Hepatocyte (in vitro differentiated cells): ENCODE data around the gene FAHD2B. TPM values are rescaled to one million over a fixed set of nuclear protein-coding genes. Genes with fewer than 3 reads are reported as not detected.
"Not testable (repeated sequence)": the region's sequence is repeated elsewhere in the genome, so short reads cannot be mapped to it uniquely, and the experiment has no call there.

Experiments used
- DNase-seq: peaks from one replicate; pipeline ENCODE4 v3.0.0-alpha.2; 2016; ENCODE audit warnings: low spot score
- H2AFZ ChIP-seq: fragments of 200-600 bp; sonication (generic); 2 replicates; pipeline ENCODE4 v1.6.0; 2016; ENCODE audit warnings: antibody characterized with exemption, mild to moderate bottlenecking
- H3K27ac ChIP-seq: fragments of 200-600 bp; sonication (generic); 2 replicates; pipeline ENCODE4 v1.5.1; 2016; ENCODE audit warnings: mild to moderate bottlenecking
- H3K27me3 ChIP-seq: fragments of 200-600 bp; sonication (generic); 2 replicates; pipeline ENCODE4 v1.6.1; 2016
- H3K36me3 ChIP-seq: fragments of 200-600 bp; sonication (generic); replicated peaks from 2 replicates; pipeline ENCODE4 v1.5.1; 2016; ENCODE audit warnings: low read depth; ENCODE audit not compliant: insufficient read depth
- H3K4me1 ChIP-seq: fragments of 200-600 bp; sonication (generic); 2 replicates; pipeline ENCODE4 v1.5.1; 2016; ENCODE audit warnings: mild to moderate bottlenecking, moderate library complexity; ENCODE audit not compliant: insufficient read depth
- H3K4me2 ChIP-seq: fragments of 200-600 bp; sonication (generic); 2 replicates; pipeline ENCODE4 v1.6.0; 2016
- H3K4me3 ChIP-seq: fragments of 200-600 bp; sonication (generic); 2 replicates; pipeline ENCODE4 v1.5.1; 2016; ENCODE audit warnings: mild to moderate bottlenecking
- H3K79me2 ChIP-seq: fragments of 200-600 bp; sonication (generic); 2 replicates; pipeline ENCODE4 v1.6.0; 2017; ENCODE audit warnings: mild to moderate bottlenecking
- H3K9me2 ChIP-seq: fragments of 200-600 bp; sonication (generic); replicated peaks from 2 replicates; pipeline ENCODE4 v1.6.0; 2017; ENCODE audit warnings: mild to moderate bottlenecking; ENCODE audit not compliant: insufficient read depth
- H3K9me3 ChIP-seq: fragments of 200-600 bp; sonication (generic); 2 replicates; pipeline ENCODE4 v1.5.1; 2016; ENCODE audit warnings: low read depth, mild to moderate bottlenecking
- H4K20me1 ChIP-seq: fragments of 200-600 bp; sonication (generic); 2 replicates; pipeline ENCODE4 v1.6.0; 2016; ENCODE audit warnings: mild to moderate bottlenecking; ENCODE audit not compliant: insufficient read depth, poor library complexity, severe bottlenecking
- CTCF ChIP-seq: fragments of 200-600 bp; sonication (generic); IDR thresholded peaks from 2 replicates; pipeline ENCODE4 v1.5.1; 2016; ENCODE audit warnings: antibody characterized with exemption, mild to moderate bottlenecking; ENCODE audit not compliant: poor library complexity
- EZH2 ChIP-seq: fragments of 200-600 bp; sonication (generic); IDR thresholded peaks from 2 replicates; pipeline ENCODE4 v1.6.1; 2016; ENCODE audit warnings: antibody characterized with exemption, mild to moderate bottlenecking, borderline replicate concordance
- EZH2phosphoT487 ChIP-seq: fragments of 200-600 bp; sonication (generic); IDR thresholded peaks from one replicate; pipeline ENCODE4 v1.6.1; 2018; ENCODE audit warnings: antibody characterized with exemption, mild to moderate bottlenecking, low read depth, moderate library complexity; ENCODE audit not compliant: unreplicated experiment, severe bottlenecking
- WGBS: methylation state at CpG from one replicate; pipeline ENCODE4 v1.1.6; 2016; ENCODE audit warnings: low lambda C conversion rate; ENCODE audit errors: missing lambda C conversion rate; 5-methylcytosine and 5-hydroxymethylcytosine counted together
- polyA plus RNA-seq: library from polyadenylated mRNA; unstranded; fragments of >200 nt; fragmentation: Nextera tagmentation; extraction: Ambion mirVana; gene quantifications from 2 replicates; pipeline ENCODE4 v1.2.1, GENCODE V29; 2016
- total RNA-seq: library from RNA; depleted of rRNA; stranded (reverse); fragments of >200 nt; gene quantifications from 2 replicates; pipeline ENCODE4 v1.2.3, GENCODE V29; 2014

Gene FAHD2B
- total and polyA plus RNA-seq, 2 experiments from 2014 or later: 15.2 to 21.1 TPM

GRCh38 chr2:97082206-97082605, 12.5 kb downstream of the FAHD2B start:
- WGBS: 47% methylated on average over 4 of the region's 9 CpGs
- H4K20me1 ChIP-seq, DNase-seq: not testable (repeated sequence)

GRCh38 chr2:97080855-97081254, 13.8 kb downstream of the FAHD2B start:
- H3K79me2 ChIP-seq, H4K20me1 ChIP-seq, H2AFZ ChIP-seq, H3K4me1 ChIP-seq, H3K9me2 ChIP-seq, H3K9me3 ChIP-seq, DNase-seq, H3K27ac ChIP-seq, H3K27me3 ChIP-seq, H3K4me2 ChIP-seq, H3K4me3 ChIP-seq, H3K36me3 ChIP-seq: not testable (repeated sequence)
- 81% methylated on average over 7 of the region's 10 CpGs for WGBS

More at GRCh38 chr2:97082206-97082605, 12.5 kb downstream of the FAHD2B start:
- not testable (repeated sequence) for H3K36me3 ChIP-seq, H3K4me1 ChIP-seq, H3K79me2 ChIP-seq, H2AFZ ChIP-seq, H3K9me3 ChIP-seq, H3K27me3 ChIP-seq, H3K4me2 ChIP-seq, H3K9me2 ChIP-seq, H3K4me3 ChIP-seq, H3K27ac ChIP-seq

GRCh38 chr2:97077213-97077612, 17.5 kb downstream of the FAHD2B start:
- not testable (repeated sequence) for H3K4me2 ChIP-seq
- WGBS: 86% methylated on average over 8 of the region's 8 CpGs

GRCh38 chr2:97070915-97071314, 23.8 kb downstream of the FAHD2B start:
- not testable (repeated sequence) for H3K4me3 ChIP-seq, H3K27ac ChIP-seq, H3K79me2 ChIP-seq, H2AFZ ChIP-seq, H3K9me3 ChIP-seq, H3K9me2 ChIP-seq, H3K27me3 ChIP-seq, H3K36me3 ChIP-seq, DNase-seq, H3K4me1 ChIP-seq, H4K20me1 ChIP-seq, H3K4me2 ChIP-seq
- WGBS: 26% methylated on average over 2 of the region's 3 CpGs

More at GRCh38 chr2:97077213-97077612, 17.5 kb downstream of the FAHD2B start:
- not testable (repeated sequence) for H3K79me2 ChIP-seq, H3K9me2 ChIP-seq, DNase-seq, H3K9me3 ChIP-seq, H3K27me3 ChIP-seq, H3K36me3 ChIP-seq, H3K27ac ChIP-seq, H3K4me3 ChIP-seq, H4K20me1 ChIP-seq, H3K4me1 ChIP-seq, H2AFZ ChIP-seq

- not testable (repeated sequence) for H3K4me3 ChIP-seq, H3K4me2 ChIP-seq, H3K36me3 ChIP-seq, DNase-seq, H3K27me3 ChIP-seq, H3K79me2 ChIP-seq, H4K20me1 ChIP-seq, H2AFZ ChIP-seq, H3K27ac ChIP-seq, H3K9me3 ChIP-seq, H3K9me2 ChIP-seq, H3K4me1 ChIP-seq
- WGBS: 85% methylated on average over 5 of the region's 5 CpGs
Measured at GRCh38 chr2:97068722-97069121, 26.0 kb downstream of the FAHD2B start.

GRCh38 chr2:97068074-97068473, 26.6 kb downstream of the FAHD2B start:
- H3K9me2 ChIP-seq: no peaks in the 10 kb centered on the region
- no peak for DNase-seq
- H2AFZ ChIP-seq: no peak overlapping the region
- H3K4me2 ChIP-seq: no peak overlapping the region
- TF ChIP-seq EZH2phosphoT487 (no peak), CTCF (no peak), EZH2 (no peak)
- no peaks in the 10 kb centered on the region for H4K20me1 ChIP-seq
- WGBS: 91% methylated on average over 1 of the region's 1 CpG
- H3K79me2 ChIP-seq: no peaks in the 10 kb centered on the region
- no peak overlapping the region for H3K4me3 ChIP-seq
- H3K27me3 ChIP-seq: no peaks in the 10 kb centered on the region
- H3K27ac ChIP-seq: no peak overlapping the region
- no peaks in the 10 kb centered on the region for H3K4me1 ChIP-seq
- H3K9me3 ChIP-seq: no peaks in the 10 kb centered on the region
- H3K36me3 ChIP-seq: no peaks in the 10 kb centered on the region
